Thoracic aorta (tissue), 2 donors: ENCODE data around the gene NLGN1. TPM values are rescaled to one million over a fixed set of nuclear protein-coding genes. Genes with fewer than 3 reads are reported as not detected.
"Not testable (repeated sequence)": the region's sequence is repeated elsewhere in the genome, so short reads cannot be mapped to it uniquely, and the experiment has no call there.

Source experiments
- ATAC-seq: fragments of 150-250 bp; one replicate; pipeline ENCODE4 v1.8.0; 2017; ENCODE audit warnings: low read depth; ENCODE audit not compliant: insufficient number of reproducible peaks, low FRiP score
- DNase-seq: peaks from one replicate; pipeline ENCODE4 v3.0.0-alpha.2; 2020; ENCODE audit warnings: low spot score
- H3K27ac ChIP-seq, 2 donors: fragments of 200-600 bp; sonication (generic); 1 replicate in 1 of 2; 2 replicates in 1 of 2; pipeline ENCODE4 v1.5.1; 2016; ENCODE audit warnings: mild to moderate bottlenecking in 2 of 2, moderate library complexity in 2 of 2
- H3K27me3 ChIP-seq: fragments of 200-600 bp; sonication (generic); replicated peaks from 2 replicates; pipeline ENCODE4 v1.6.0; 2016; ENCODE audit warnings: mild to moderate bottlenecking; ENCODE audit not compliant: insufficient read depth
- H3K36me3 ChIP-seq: fragments of 200-600 bp; sonication (generic); one replicate; pipeline ENCODE4 v1.5.1; 2016
- H3K4me1 ChIP-seq, 2 donors: fragments of 200-600 bp; sonication (generic); 1 replicate in 1 of 2; 2 replicates in 1 of 2; pipeline versions ENCODE4 v1.5.1 to v1.6.0; 2016; ENCODE audit warnings: low read depth in 2 of 2, mild to moderate bottlenecking in 1 of 2; ENCODE audit not compliant: control insufficient read depth in 1 of 2
- H3K4me3 ChIP-seq: fragments of 200-600 bp; sonication (generic); 2 replicates; pipeline ENCODE4 v1.5.1; 2016; ENCODE audit warnings: mild to moderate bottlenecking
- H3K9me3 ChIP-seq: fragments of 200-600 bp; sonication (generic); 2 replicates; pipeline ENCODE4 v1.5.1; 2016
- total RNA-seq, 2 donors: library from RNA; depleted of rRNA; stranded (reverse); fragments of >200 nt; gene quantifications; one replicate each; pipeline versions ENCODE4 v1.1.0 to v1.2.3, GENCODE V29; 2016
- TF ChIP-seq, protein P1 (sequence below): fragments of 200-600 bp; sonication (generic); IDR thresholded peaks from one replicate; pipeline ENCODE4 v1.5.1; 2019; ENCODE audit warnings: antibody characterized with exemption

NLGN1 gene
- total RNA-seq, 2 donors from 2014 or later = 17.8 to 18.3 TPM

DNA sequence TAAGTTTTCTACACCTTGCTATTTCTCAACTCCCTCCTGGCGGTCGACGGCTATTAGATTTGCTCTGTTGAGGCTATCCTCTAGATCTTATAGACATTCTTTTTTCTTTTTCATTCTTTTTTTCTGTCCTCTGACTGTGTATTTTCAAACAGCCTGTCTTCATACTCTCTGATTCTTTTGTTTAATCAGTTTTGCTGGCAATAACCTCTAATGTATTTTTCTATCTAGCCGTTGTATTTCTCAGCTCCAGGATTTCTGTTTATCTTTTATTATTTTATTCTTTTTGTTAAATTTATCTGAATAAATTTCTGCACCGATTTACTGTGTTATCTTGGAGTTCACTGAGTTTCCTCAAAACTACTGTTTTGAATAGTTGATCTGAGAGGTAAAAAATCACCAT lies 31.5 kb downstream of the NLGN1 start:
- Histone ChIP-seq H3K27ac (no peak overlapping the region), H3K4me3 (no peak overlapping the region), H3K36me3 (no peaks in the 10 kb centered on the region), H3K9me3 (peaks cover 15% of the 10 kb centered on the region), H3K27me3 (no peaks in the 10 kb centered on the region), H3K4me1 (no peaks in the 10 kb centered on the region)
- ATAC-seq = no peak
- TF ChIP-seq, protein P1, sequence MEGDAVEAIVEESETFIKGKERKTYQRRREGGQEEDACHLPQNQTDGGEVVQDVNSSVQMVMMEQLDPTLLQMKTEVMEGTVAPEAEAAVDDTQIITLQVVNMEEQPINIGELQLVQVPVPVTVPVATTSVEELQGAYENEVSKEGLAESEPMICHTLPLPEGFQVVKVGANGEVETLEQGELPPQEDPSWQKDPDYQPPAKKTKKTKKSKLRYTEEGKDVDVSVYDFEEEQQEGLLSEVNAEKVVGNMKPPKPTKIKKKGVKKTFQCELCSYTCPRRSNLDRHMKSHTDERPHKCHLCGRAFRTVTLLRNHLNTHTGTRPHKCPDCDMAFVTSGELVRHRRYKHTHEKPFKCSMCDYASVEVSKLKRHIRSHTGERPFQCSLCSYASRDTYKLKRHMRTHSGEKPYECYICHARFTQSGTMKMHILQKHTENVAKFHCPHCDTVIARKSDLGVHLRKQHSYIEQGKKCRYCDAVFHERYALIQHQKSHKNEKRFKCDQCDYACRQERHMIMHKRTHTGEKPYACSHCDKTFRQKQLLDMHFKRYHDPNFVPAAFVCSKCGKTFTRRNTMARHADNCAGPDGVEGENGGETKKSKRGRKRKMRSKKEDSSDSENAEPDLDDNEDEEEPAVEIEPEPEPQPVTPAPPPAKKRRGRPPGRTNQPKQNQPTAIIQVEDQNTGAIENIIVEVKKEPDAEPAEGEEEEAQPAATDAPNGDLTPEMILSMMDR = no peak
- no peak for DNase-seq

DNA sequence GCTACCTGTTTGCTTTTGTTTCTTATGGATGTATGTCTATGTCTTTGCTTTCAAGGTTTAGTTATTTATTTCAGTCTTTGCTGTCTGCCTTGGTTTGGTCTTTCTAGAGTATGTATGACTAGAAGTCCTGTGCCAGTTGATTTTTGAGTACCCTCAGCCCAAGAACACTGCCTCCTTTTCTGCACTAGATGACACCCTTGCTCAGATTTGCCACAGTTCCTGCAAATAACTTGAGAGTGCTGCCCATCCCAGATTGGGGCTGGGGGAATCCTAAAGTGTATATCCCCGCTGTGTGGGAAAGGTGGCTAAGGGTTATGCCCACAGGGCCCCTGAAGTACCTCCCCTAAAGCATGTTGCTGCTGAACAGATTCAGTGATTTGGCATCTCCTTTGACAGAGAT lies 32.0 kb downstream of the NLGN1 start:
- Histone ChIP-seq H3K4me1 (peaks cover 0 to 4% of the 10 kb centered on the region in 2 donors), H3K27ac (no peak overlapping the region), H3K9me3 (peaks cover 15% of the 10 kb centered on the region), H3K36me3 (no peaks in the 10 kb centered on the region), H3K27me3 (no peaks in the 10 kb centered on the region), H3K4me3 (no peak overlapping the region)
- no peak for ATAC-seq
- no peak for DNase-seq
- TF ChIP-seq, protein P1 = no peak

DNA sequence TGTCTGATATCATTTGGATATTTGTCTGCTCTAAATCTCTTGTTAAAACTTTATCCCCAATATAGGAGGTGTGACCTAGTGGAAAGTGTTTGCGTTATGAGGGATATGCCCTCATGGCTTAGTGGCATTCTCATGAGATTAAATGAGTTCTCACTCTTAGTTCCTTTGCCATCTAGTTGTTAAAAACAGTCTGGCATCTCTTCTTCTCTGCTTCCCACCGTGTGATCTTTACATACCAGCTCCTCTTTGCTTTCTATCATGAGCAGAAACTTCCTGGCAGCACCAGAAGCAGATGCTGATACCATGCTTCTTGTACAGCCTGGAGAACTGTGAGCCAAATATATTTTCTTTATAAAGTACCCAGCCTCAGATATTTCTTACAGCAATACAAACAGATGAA lies 33.0 kb downstream of the NLGN1 start:
- Histone ChIP-seq H3K27me3 (no peaks in the 10 kb centered on the region), H3K4me3 (no peak overlapping the region), H3K36me3 (no peaks in the 10 kb centered on the region), H3K9me3 (peaks cover 15% of the 10 kb centered on the region), H3K4me1 (peaks cover 0 to 9% of the 10 kb centered on the region in 2 donors), H3K27ac (no peak overlapping the region)
- TF ChIP-seq, protein P1 = no peak
- no peak for DNase-seq
- ATAC-seq = no peak

DNA sequence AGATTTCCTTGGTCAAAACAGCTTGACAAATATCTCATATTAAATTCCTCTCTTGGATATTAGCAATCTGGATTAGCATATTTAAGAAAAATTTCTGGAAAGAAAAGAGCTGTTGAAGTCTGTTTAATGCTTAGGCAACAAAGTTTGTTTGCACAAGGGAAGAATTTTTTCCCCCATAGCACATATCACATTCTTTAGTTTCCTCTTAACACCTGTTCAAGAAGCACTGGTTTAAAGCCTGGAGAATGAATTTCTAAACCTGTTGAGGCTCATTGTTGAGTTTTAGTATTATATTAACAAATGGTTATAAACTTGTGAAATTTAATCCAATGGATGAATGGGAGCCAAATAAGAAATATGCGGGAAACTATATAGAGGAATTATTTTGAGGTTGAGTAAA lies 41.5 kb downstream of the NLGN1 start:
- no peaks in the 10 kb centered on the region for H3K36me3 ChIP-seq
- peaks cover 0 to 9% of the 10 kb centered on the region in 2 donors for H3K4me1 ChIP-seq
- DNase-seq (no peak), ATAC-seq (no peak)
- TF ChIP-seq, protein P1 = no peak
- no peak overlapping the region for H3K27ac ChIP-seq
- no peaks in the 10 kb centered on the region for H3K27me3 ChIP-seq
- no peak overlapping the region for H3K4me3 ChIP-seq
- no peaks in the 10 kb centered on the region for H3K9me3 ChIP-seq

DNA sequence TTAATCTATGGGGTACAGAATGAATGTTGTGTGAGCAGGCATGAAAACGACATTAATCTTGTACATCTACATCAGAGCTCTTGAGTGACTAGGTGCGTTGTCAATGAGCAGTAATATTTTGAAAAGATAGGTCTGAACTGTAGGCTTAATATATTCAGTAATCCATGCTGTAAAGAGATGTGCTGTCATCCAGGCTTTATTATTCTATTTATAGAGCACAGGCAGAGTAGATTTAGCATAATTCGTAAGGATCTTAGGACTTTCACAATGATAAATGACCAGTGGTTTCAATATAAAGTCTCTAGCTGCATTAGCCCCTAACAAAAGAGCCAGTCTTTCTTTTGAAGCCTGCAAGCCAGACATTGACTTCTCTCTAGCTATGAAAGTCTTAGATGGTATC lies 43.0 kb downstream of the NLGN1 start:
- ATAC-seq (no peak), DNase-seq (no peak)
- Histone ChIP-seq H3K27me3 (no peaks in the 10 kb centered on the region), H3K9me3 (no peaks in the 10 kb centered on the region), H3K4me3 (no peak overlapping the region), H3K4me1 (no peaks in the 10 kb centered on the region), H3K36me3 (no peaks in the 10 kb centered on the region), H3K27ac (no peak overlapping the region)
- TF ChIP-seq, protein P1 = no peak

DNA sequence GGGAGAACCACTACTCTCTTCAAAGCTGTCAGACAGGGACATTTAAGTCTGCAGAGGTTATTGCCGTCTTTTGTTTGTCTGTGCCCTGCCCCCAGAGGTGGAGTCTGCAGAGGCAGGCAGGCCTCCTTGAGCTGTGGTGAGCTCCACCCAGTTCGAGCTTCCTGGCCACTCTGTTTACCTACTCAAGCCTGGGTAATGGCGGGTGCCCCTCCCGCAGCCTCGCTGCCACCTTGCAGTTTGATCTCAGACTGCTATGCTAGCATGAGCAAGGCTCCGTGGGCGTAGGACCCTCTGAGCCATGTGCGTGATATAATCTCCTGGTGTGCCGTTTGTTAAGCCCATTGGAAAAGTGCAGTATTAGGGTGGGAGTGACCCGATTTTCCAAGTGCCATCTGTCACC lies 54.0 kb downstream of the NLGN1 start:
- H3K4me3 ChIP-seq, H3K9me3 ChIP-seq, H3K4me1 ChIP-seq, H3K27ac ChIP-seq, ATAC-seq, H3K36me3 ChIP-seq, H3K27me3 ChIP-seq, DNase-seq: not testable (repeated sequence)
